NCI-H1694 (cell line): ENCODE measurements around the gene TRIM16.
"Not testable (repeated sequence)": the region's sequence is repeated elsewhere in the genome, so short reads cannot be mapped to it uniquely, and the experiment has no call there.

Source experiments
- DNase-seq: peaks from one replicate; lab custom pipeline; 2025; lab: John Stamatoyannopoulos, UW

The TRIM16 gene

GRCh38 chr17:15615850-15616249, 68.3 kb downstream of the TRIM16 start:
- DNase-seq, result not testable (repeated sequence)

DNA sequence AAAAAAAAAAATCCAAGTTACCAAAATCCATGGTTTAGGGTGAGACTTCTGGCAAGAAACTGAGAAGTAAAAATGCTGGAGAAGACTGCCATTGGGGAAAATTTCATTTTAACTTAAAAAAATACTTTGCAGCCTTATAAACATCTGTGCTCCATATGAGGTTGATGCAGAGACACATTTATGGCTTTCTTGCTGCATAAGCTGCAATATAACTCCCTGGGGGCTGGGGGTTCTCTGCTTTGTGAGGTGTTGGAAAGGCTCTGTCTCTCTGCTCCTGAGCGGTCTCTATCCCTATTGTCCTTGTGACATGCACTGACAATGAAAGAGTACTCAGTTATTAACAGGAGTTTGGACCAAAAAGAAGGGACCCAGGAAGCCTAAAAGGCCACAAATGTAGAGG, 71.0 kb downstream of the TRIM16 start:
- DNase-seq, result not testable (repeated sequence)

DNA sequence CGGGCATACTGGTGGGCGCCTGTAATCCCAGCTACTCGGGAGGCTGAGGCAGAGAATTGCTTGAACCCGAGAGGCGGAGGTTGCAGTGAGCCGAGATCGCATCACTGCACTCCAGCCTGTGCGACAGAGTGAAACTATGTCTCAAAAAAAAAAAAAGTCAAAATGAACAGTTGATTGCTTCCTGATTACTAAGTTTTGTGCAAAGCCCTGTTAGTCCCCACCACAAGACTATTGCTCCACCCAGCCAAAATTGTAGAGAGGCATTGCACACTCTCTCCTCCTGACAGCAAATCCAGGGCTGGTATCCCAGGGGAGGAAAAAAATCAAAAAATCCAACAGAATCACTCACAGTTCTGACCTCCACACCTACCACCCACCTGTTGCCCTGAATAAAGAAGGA, 91.2 kb downstream of the TRIM16 start:
- DNase-seq, result not testable (repeated sequence)

DNA sequence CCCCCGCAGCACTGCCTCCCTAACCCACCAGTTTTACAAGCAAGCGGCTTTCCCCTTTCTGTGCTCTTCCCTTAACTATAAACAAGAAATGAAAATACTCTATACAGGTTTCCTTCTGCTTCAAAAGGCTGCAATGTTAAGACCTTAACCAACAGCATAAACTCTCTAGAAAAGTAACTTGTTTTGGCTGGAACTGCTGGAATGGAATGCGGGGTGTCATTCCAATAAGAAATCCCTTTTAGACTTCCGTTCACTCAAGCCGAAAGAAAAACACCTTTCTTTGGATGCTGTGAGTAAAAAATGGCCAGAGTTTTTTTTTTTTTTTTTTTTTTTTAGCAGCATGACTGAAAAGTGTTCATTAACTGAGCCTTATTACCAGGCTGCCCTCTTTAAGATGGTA, 92.1 kb downstream of the TRIM16 start:
- DNase-seq, result not testable (repeated sequence)

DNA sequence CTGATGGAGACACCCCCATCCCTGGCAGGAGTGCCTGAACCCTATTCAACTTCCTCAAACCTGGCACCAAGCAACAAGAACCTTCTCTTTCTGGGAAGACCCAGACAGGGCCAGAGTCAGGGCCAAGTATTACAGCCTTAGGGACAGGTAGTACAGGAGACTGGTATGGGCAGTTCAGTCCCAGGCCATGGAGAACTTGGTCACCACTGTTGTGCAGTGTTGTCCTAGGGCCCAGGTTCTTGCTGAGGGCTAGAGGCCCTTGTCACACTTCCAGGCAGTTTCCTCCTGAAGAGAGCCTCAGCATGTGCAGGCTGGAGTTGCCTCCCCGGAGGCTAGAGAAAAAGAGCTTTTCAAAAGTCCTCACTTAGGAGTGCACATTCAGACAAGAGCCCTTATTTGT, 93.3 kb downstream of the TRIM16 start:
- DNase-seq, result not testable (repeated sequence)

- not testable (repeated sequence) for DNase-seq
Measured at GRCh38 chr17:15589544-15590536, 94.3 kb downstream of the TRIM16 start.

- not testable (repeated sequence) for DNase-seq
Measured at GRCh38 chr17:15588017-15588416, 96.1 kb downstream of the TRIM16 start.

GRCh38 chr17:15583313-15583712, 100.8 kb downstream of the TRIM16 start:
- not testable (repeated sequence) for DNase-seq

DNA sequence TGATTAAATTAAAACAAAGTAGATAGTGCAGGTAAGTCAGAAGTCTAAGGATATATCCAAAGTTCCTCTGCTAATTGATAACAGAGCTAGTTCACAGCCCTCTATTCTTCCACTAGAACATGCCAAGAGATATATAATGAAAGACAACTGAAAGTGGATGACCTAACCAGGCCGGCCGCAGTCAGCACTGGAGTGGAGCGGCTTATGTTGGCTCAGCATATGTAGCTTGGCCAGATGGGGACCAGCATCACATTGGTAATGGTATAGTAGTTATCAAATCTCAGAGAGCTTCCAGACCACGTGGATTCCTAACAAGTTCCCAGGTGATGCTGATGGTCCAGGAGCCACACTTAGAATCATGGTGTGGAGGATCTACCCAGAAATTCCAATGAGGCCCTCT, 102.6 kb downstream of the TRIM16 start:
- DNase-seq, result not testable (repeated sequence)
